ENCODE results near the gene LAMA5. TPM values are rescaled to one million over a fixed set of nuclear protein-coding genes. Genes with fewer than 3 reads are reported as not detected.
"Not testable (repeated sequence)": the region's sequence is repeated elsewhere in the genome, so short reads cannot be mapped to it uniquely, and the experiment has no call there.

LAMA5 gene
- total RNA-seq, 1 experiment from 2014 or later: 61.0 TPM

GRCh38 chr20:62387219-62387913, 20.3 kb upstream of the LAMA5 start:
- Histone ChIP-seq H3K27me3 (ENCODE audit: control insufficient read depth, insufficient read depth, low read length) (no peaks in the 10 kb centered on the region), H3K36me3 (replicated peaks; ENCODE audit: control insufficient read depth, insufficient read depth, low read length) (peaks cover 17% of the 10 kb centered on the region), H3K4me3 (ENCODE audit: insufficient read depth, low read depth, low read length) (peak overlapping the region; percentile 90)
- DNase-seq: no peak

- peak; percentile 98 for DNase-seq
- H3K27me3 ChIP-seq (ENCODE audit: control insufficient read depth, insufficient read depth, low read length): no peaks in the 10 kb centered on the region
- peak within 1 kb of the TSS; percentile 90 for H3K4me3 ChIP-seq (ENCODE audit: insufficient read depth, low read depth, low read length)
- H3K36me3 ChIP-seq (replicated peaks; ENCODE audit: control insufficient read depth, insufficient read depth, low read length): peaks cover 19% of the 10 kb centered on the region
Observed at GRCh38 chr20:62386383-62387218, 19.5 kb upstream of the LAMA5 start, which contains the start of gene RPS21. RPS21 (plus strand) TSS chr20:62387103; CDS start chr20:62387339, 236 bp downstream.

- peaks cover 1% of the 10 kb centered on the region for H3K36me3 ChIP-seq (replicated peaks; ENCODE audit: control insufficient read depth, insufficient read depth, low read length)
- DNase-seq: peak; percentile 94
- no peak overlapping the region for H3K4me3 ChIP-seq (ENCODE audit: insufficient read depth, low read depth, low read length)
- H3K27me3 ChIP-seq (ENCODE audit: control insufficient read depth, insufficient read depth, low read length): no peaks in the 10 kb centered on the region
Observed at GRCh38 chr20:62382306-62383198, 15.4 kb upstream of the LAMA5 start.

- Histone ChIP-seq H3K4me3 (ENCODE audit: insufficient read depth, low read depth, low read length) (no peak overlapping the region), H3K27me3 (ENCODE audit: control insufficient read depth, insufficient read depth, low read length) (no peaks in the 10 kb centered on the region), H3K36me3 (replicated peaks; ENCODE audit: control insufficient read depth, insufficient read depth, low read length) (peaks cover 1% of the 10 kb centered on the region; the same call in 1 of the 2 replicates)
- no peak for DNase-seq
Observed at GRCh38 chr20:62381842-62382241, 14.7 kb upstream of the LAMA5 start.

GRCh38 chr20:62381202-62381797, 14.2 kb upstream of the LAMA5 start:
- no peak for DNase-seq
- Histone ChIP-seq H3K27me3 (ENCODE audit: control insufficient read depth, insufficient read depth, low read length) (no peaks in the 10 kb centered on the region), H3K4me3 (ENCODE audit: insufficient read depth, low read depth, low read length) (no peak overlapping the region), H3K36me3 (replicated peaks; ENCODE audit: control insufficient read depth, insufficient read depth, low read length) (peaks cover 1% of the 10 kb centered on the region; the same call in 1 of the 2 replicates)

GRCh38 chr20:62378215-62378614, 11.1 kb upstream of the LAMA5 start:
- Histone ChIP-seq H3K36me3 (replicated peaks; ENCODE audit: control insufficient read depth, insufficient read depth, low read length) (peaks cover 1% of the 10 kb centered on the region; the same call in 1 of the 2 replicates), H3K4me3 (ENCODE audit: insufficient read depth, low read depth, low read length) (no peak overlapping the region), H3K27me3 (ENCODE audit: control insufficient read depth, insufficient read depth, low read length) (no peaks in the 10 kb centered on the region)
- DNase-seq: no peak

- DNase-seq: no peak
- no peak overlapping the region for H3K4me3 ChIP-seq (ENCODE audit: insufficient read depth, low read depth, low read length)
- no peaks in the 10 kb centered on the region for H3K27me3 ChIP-seq (ENCODE audit: control insufficient read depth, insufficient read depth, low read length)
- peaks cover 1% of the 10 kb centered on the region; the same call in 1 of the 2 replicates for H3K36me3 ChIP-seq (replicated peaks; ENCODE audit: control insufficient read depth, insufficient read depth, low read length)
Observed at GRCh38 chr20:62377615-62378178, 10.6 kb upstream of the LAMA5 start.

- DNase-seq: no peak
- no peak overlapping the region for H3K4me3 ChIP-seq (ENCODE audit: insufficient read depth, low read depth, low read length)
- no peaks in the 10 kb centered on the region; the same call in 1 of the 2 replicates for H3K36me3 ChIP-seq (replicated peaks; ENCODE audit: control insufficient read depth, insufficient read depth, low read length)
- H3K27me3 ChIP-seq (ENCODE audit: control insufficient read depth, insufficient read depth, low read length): no peaks in the 10 kb centered on the region
Observed at GRCh38 chr20:62377064-62377461, 10.0 kb upstream of the LAMA5 start.

GRCh38 chr20:62376112-62377063, 9.3 kb upstream of the LAMA5 start:
- Histone ChIP-seq H3K4me3 (ENCODE audit: insufficient read depth, low read depth, low read length) (no peak overlapping the region), H3K27me3 (ENCODE audit: control insufficient read depth, insufficient read depth, low read length) (no peaks in the 10 kb centered on the region), H3K36me3 (replicated peaks; ENCODE audit: control insufficient read depth, insufficient read depth, low read length) (no peaks in the 10 kb centered on the region)
- DNase-seq: peak; percentile 97

- Histone ChIP-seq H3K36me3 (replicated peaks; ENCODE audit: control insufficient read depth, insufficient read depth, low read length) (no peaks in the 10 kb centered on the region), H3K4me3 (ENCODE audit: insufficient read depth, low read depth, low read length) (no peak overlapping the region), H3K27me3 (ENCODE audit: control insufficient read depth, insufficient read depth, low read length) (no peaks in the 10 kb centered on the region)
- DNase-seq: no peak
Observed at GRCh38 chr20:62374331-62375152, 7.4 kb upstream of the LAMA5 start.

- not testable (repeated sequence) for H3K36me3 ChIP-seq (replicated peaks; ENCODE audit: control insufficient read depth, insufficient read depth, low read length); H3K27me3 ChIP-seq (ENCODE audit: control insufficient read depth, insufficient read depth, low read length); H3K4me3 ChIP-seq (ENCODE audit: insufficient read depth, low read depth, low read length); DNase-seq
Observed at GRCh38 chr20:62373631-62374179, 6.6 kb upstream of the LAMA5 start.

Data from H7 (cell line).